ENCODE measurements around the gene CAPG.

The CAPG gene

DNA sequence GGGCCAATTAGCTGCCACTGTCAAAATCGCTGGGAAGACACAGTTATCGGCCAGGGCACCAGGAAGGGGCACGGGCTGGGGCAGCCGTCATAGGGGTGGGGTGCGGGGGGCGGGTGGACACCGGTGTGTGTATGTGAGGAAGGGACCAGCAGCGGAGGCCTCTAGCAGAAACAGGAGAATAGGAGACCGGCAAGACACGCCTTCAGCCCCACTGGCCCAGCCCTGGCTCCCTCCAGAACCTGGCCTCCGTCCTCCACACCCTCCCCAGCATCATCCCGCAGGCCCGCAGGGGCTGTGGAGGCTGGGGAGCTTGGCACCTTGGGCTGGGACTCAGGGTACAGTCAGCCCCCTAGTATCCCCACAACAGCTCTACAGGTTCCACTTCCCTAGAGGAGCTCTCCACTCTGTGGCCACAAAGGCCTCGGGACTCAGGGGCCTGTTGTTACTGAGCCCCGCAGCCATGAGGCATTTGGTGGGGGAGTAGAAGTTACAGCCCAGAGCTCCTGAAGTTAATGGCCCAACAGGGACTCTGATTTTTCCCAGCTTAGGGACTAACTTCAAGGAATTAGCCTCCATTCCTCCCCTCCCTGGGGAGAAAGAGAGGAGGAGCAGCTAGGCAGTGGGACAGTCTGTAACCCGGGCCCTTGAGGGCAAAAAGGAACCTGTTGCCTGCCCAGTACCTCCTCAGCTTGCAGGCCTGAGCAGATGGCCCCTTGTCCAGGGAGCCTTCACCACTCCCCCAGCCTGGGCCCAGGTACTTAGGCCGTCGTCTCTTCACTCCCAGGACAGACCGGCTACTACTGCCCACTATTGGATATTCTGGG lies 28.2 kb upstream of the CAPG start:
- H3K4me3 ChIP-seq (ENCODE audit: low read length): no peak overlapping the region; the same call in 1 of the 2 replicates
- H3K4me1 ChIP-seq (ENCODE audit: control insufficient read depth, insufficient read depth, low read length): peaks cover 11% of the 10 kb centered on the region
- no peaks in the 10 kb centered on the region for H3K9me3 ChIP-seq (ENCODE audit: control insufficient read depth, insufficient read depth, low read length)
- no peaks in the 10 kb centered on the region for H3K27me3 ChIP-seq (ENCODE audit: control insufficient read depth, insufficient read depth, low read length)
- DNase-seq (ENCODE audit: low read depth, low spot score): no peak
- H3K27ac ChIP-seq (ENCODE audit: low read length): no peak overlapping the region
- no CpG with 5 or more reads among the region's 19 CpGs for WGBS (ENCODE audit: insufficient coverage, insufficient read length)
- no peaks in the 10 kb centered on the region for H3K36me3 ChIP-seq (ENCODE audit: control insufficient read depth, insufficient read depth, low read length)

GRCh38 chr2:85437488-85438200 lies 27.5 kb upstream of the CAPG start:
- no peaks in the 10 kb centered on the region for H3K9me3 ChIP-seq (ENCODE audit: control insufficient read depth, insufficient read depth, low read length)
- no peak for DNase-seq (ENCODE audit: low read depth, low spot score)
- H3K27ac ChIP-seq (ENCODE audit: low read length): no peak overlapping the region
- peak overlapping the region; percentile 24; the same call in 1 of the 2 replicates for H3K4me3 ChIP-seq (ENCODE audit: low read length)
- no peaks in the 10 kb centered on the region for H3K36me3 ChIP-seq (ENCODE audit: control insufficient read depth, insufficient read depth, low read length)
- H3K27me3 ChIP-seq (ENCODE audit: control insufficient read depth, insufficient read depth, low read length): no peaks in the 10 kb centered on the region
- no CpG with 5 or more reads among the region's 64 CpGs for WGBS (ENCODE audit: insufficient coverage, insufficient read length)
- peaks cover 11% of the 10 kb centered on the region for H3K4me1 ChIP-seq (ENCODE audit: control insufficient read depth, insufficient read depth, low read length)

DNA sequence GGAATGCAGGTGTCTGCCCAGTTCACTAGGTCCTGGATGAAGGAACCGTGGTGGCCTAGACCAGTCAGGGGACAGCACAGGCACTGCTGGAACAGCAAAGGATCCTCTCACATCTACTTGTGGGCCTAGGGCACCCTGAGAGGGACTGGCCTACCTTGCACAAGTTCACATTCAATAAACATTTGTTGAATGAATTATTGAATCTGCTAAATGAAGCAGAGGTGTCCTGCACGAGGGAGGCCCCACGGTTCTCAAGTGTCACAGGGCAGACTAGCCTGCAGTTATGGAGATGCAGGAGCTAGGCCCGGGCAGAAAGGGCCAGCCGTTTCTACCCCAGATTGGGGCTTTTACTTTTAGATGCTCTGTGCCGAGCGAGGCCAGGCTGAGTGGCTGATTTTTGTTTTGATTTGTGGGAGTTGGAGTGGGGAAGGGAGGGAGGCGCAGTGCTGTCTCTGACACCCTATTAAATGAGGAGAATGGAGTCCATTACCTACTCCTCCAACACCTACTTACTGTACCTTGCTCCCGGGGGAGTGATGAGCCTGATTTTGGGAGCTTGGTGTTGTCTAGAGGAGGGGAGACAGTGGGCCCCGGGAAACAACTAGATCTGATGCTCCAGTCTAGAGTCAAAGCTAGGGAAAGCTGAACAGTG lies 26.8 kb upstream of the CAPG start:
- no CpG with 5 or more reads among the region's 10 CpGs for WGBS (ENCODE audit: insufficient coverage, insufficient read length)
- no peak for DNase-seq (ENCODE audit: low read depth, low spot score)
- Histone ChIP-seq H3K4me1 (ENCODE audit: control insufficient read depth, insufficient read depth, low read length) (peaks cover 11% of the 10 kb centered on the region), H3K4me3 (ENCODE audit: low read length) (no peak overlapping the region), H3K27ac (ENCODE audit: low read length) (no peak overlapping the region), H3K9me3 (ENCODE audit: control insufficient read depth, insufficient read depth, low read length) (no peaks in the 10 kb centered on the region), H3K27me3 (ENCODE audit: control insufficient read depth, insufficient read depth, low read length) (no peaks in the 10 kb centered on the region), H3K36me3 (ENCODE audit: control insufficient read depth, insufficient read depth, low read length) (no peaks in the 10 kb centered on the region)

GRCh38 chr2:85435981-85436835 lies 26.0 kb upstream of the CAPG start:
- Histone ChIP-seq H3K36me3 (ENCODE audit: control insufficient read depth, insufficient read depth, low read length) (no peaks in the 10 kb centered on the region), H3K27ac (ENCODE audit: low read length) (no peak overlapping the region)

GRCh38 chr2:85435220-85435958 lies 25.2 kb upstream of the CAPG start:
- no peaks in the 10 kb centered on the region for H3K27me3 ChIP-seq (ENCODE audit: control insufficient read depth, insufficient read depth, low read length)
- H3K9me3 ChIP-seq (ENCODE audit: control insufficient read depth, insufficient read depth, low read length): no peaks in the 10 kb centered on the region
- no peak for DNase-seq (ENCODE audit: low read depth, low spot score)
- no peak overlapping the region for H3K4me3 ChIP-seq (ENCODE audit: low read length)
- H3K4me1 ChIP-seq (ENCODE audit: control insufficient read depth, insufficient read depth, low read length): peaks cover 12% of the 10 kb centered on the region
- no CpG with 5 or more reads among the region's 21 CpGs for WGBS (ENCODE audit: insufficient coverage, insufficient read length)
- H3K36me3 ChIP-seq (ENCODE audit: control insufficient read depth, insufficient read depth, low read length): no peaks in the 10 kb centered on the region
- H3K27ac ChIP-seq (ENCODE audit: low read length): no peak overlapping the region

More at GRCh38 chr2:85435981-85436835, 26.0 kb upstream of the CAPG start:
- WGBS (ENCODE audit: insufficient coverage, insufficient read length): no CpG with 5 or more reads among the region's 16 CpGs
- Histone ChIP-seq H3K4me1 (ENCODE audit: control insufficient read depth, insufficient read depth, low read length) (peaks cover 11% of the 10 kb centered on the region), H3K9me3 (ENCODE audit: control insufficient read depth, insufficient read depth, low read length) (no peaks in the 10 kb centered on the region), H3K27me3 (ENCODE audit: control insufficient read depth, insufficient read depth, low read length) (no peaks in the 10 kb centered on the region), H3K4me3 (ENCODE audit: low read length) (no peak overlapping the region)
- no peak for DNase-seq (ENCODE audit: low read depth, low spot score)

GRCh38 chr2:85434696-85435095 lies 24.5 kb upstream of the CAPG start:
- H3K4me1 ChIP-seq (ENCODE audit: control insufficient read depth, insufficient read depth, low read length): peaks cover 18% of the 10 kb centered on the region

DNA sequence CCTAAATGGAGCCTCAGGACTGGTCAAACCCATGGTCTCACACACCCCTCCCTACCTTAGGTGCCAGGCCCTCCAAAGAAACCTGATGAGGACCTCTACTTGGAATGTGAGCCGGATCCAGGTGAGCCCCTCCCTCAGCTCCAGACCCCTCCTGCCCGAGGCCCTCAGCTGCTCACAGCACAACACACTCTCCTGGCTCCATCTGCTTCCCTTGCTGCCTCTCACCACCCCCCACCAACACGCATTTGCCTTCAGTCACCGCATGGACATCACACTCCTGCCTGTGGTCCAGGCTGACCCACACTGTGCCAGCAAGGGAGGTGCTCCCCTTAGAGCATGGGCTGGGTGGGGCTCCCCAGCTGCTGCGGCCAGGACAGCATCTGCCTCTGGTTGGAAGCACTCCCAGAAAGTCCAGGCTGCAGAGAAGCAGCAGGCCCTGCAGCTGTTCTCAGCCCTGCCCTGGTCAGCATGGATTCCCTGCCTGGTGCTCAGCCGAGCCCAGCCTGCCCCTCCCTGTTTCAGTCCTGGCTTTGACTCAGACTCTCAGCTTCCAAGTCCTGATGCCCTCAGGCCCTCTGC lies 23.4 kb upstream of the CAPG start:
- no peak overlapping the region for H3K27ac ChIP-seq (ENCODE audit: low read length)

More at GRCh38 chr2:85434696-85435095, 24.5 kb upstream of the CAPG start:
- no CpG with 5 or more reads among the region's 8 CpGs for WGBS (ENCODE audit: insufficient coverage, insufficient read length)
- Histone ChIP-seq H3K4me3 (ENCODE audit: low read length) (no peak overlapping the region), H3K27me3 (ENCODE audit: control insufficient read depth, insufficient read depth, low read length) (no peaks in the 10 kb centered on the region), H3K27ac (ENCODE audit: low read length) (no peak overlapping the region), H3K36me3 (ENCODE audit: control insufficient read depth, insufficient read depth, low read length) (no peaks in the 10 kb centered on the region; the same call in 1 of the 2 replicates), H3K9me3 (ENCODE audit: control insufficient read depth, insufficient read depth, low read length) (no peaks in the 10 kb centered on the region)
- DNase-seq (ENCODE audit: low read depth, low spot score): no peak

DNA sequence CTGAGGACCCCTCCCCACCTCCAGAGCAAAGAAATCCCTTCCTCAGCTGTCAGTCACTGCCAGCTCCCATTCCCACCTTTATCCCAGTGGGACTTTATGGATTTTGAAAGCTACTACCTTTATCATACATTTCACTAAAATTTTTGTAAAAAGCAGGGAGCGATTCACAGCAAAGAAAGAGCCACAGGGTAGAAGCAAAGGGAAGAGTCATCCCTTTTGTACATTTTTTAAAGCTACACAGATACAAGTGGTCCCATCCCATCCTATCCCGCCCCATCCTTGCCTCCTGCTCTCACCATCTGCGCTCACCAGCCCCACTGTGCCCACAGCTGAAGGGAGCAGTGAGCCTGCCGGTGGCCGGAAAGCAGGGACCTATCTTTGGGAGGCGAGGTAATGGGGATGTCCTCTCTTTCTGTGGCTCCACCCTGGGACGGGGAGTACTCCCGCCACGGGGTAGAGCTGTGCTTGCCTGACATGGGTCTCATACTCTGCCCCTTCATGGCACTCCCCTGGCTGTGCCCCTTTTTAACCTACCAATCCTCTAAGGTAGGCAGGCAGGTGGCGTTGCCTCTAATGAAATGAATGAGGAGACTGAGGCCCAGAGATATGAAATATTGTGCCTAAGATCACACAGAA lies 21.5 kb upstream of the CAPG start:
- Histone ChIP-seq H3K4me3 (ENCODE audit: low read length) (no peak overlapping the region), H3K36me3 (ENCODE audit: control insufficient read depth, insufficient read depth, low read length) (no peaks in the 10 kb centered on the region; the same call in 1 of the 2 replicates), H3K27me3 (ENCODE audit: control insufficient read depth, insufficient read depth, low read length) (no peaks in the 10 kb centered on the region), H3K27ac (ENCODE audit: low read length) (no peak overlapping the region), H3K4me1 (ENCODE audit: control insufficient read depth, insufficient read depth, low read length) (peaks cover 19% of the 10 kb centered on the region), H3K9me3 (ENCODE audit: control insufficient read depth, insufficient read depth, low read length) (no peaks in the 10 kb centered on the region)
- WGBS (ENCODE audit: insufficient coverage, insufficient read length): no CpG with 5 or more reads among the region's 10 CpGs
- no peak for DNase-seq (ENCODE audit: low read depth, low spot score)

More for the DNA sequence above, 23.4 kb upstream of the CAPG start:
- no peaks in the 10 kb centered on the region for H3K27me3 ChIP-seq (ENCODE audit: control insufficient read depth, insufficient read depth, low read length)
- no peak for DNase-seq (ENCODE audit: low read depth, low spot score)
- H3K36me3 ChIP-seq (ENCODE audit: control insufficient read depth, insufficient read depth, low read length): no peaks in the 10 kb centered on the region; the same call in 1 of the 2 replicates
- H3K4me3 ChIP-seq (ENCODE audit: low read length): no peak overlapping the region
- no CpG with 5 or more reads among the region's 6 CpGs for WGBS (ENCODE audit: insufficient coverage, insufficient read length)
- no peaks in the 10 kb centered on the region for H3K9me3 ChIP-seq (ENCODE audit: control insufficient read depth, insufficient read depth, low read length)
- peaks cover 23% of the 10 kb centered on the region for H3K4me1 ChIP-seq (ENCODE audit: control insufficient read depth, insufficient read depth, low read length)

All from iPS DF 6.9 (cell line).